GM23338 (cell line): ENCODE measurements around the gene SRGAP1. TPM values are rescaled to one million over a fixed set of nuclear protein-coding genes. Genes with fewer than 3 reads are reported as not detected.

Experiments used
- ATAC-seq: fragments of 200-7000 bp; cut with Tn5 transposase; 3 replicates; pipeline ENCODE4 v1.9.1; 2020
- DNase-seq: peaks from one replicate; pipeline ENCODE4 v3.0.0-alpha.2; 2015; ENCODE audit warnings: low spot score
- H2AFZ ChIP-seq: fragments of 200-600 bp; sonication (generic); 2 replicates; pipeline ENCODE4 v1.8.0; 2016; ENCODE audit warnings: antibody characterized with exemption, mild to moderate bottlenecking, moderate library complexity
- H3F3A ChIP-seq: fragments of 200-600 bp; sonication (generic); replicated peaks from 2 replicates; pipeline ENCODE4 v1.8.0; 2017; ENCODE audit warnings: antibody characterized with exemption, mixed run types, low read depth
- H3K27ac ChIP-seq: fragments of 200-600 bp; sonication (generic); 2 replicates; pipeline ENCODE4 v1.6.1; 2016; ENCODE audit warnings: low read depth
- H3K27me3 ChIP-seq: fragments of 200-600 bp; sonication (generic); 2 replicates; pipeline ENCODE4 v1.8.0; 2016; ENCODE audit warnings: mild to moderate bottlenecking, mixed run types, moderate library complexity; ENCODE audit not compliant: insufficient read depth
- H3K36me3 ChIP-seq: fragments of 200-600 bp; sonication (generic); 2 replicates; pipeline ENCODE4 v1.8.0; 2016; ENCODE audit warnings: mild to moderate bottlenecking; ENCODE audit not compliant: insufficient read depth
- H3K4me1 ChIP-seq: fragments of 200-600 bp; sonication (generic); 2 replicates; pipeline ENCODE4 v1.8.0; 2016; ENCODE audit warnings: mild to moderate bottlenecking, moderate library complexity; ENCODE audit not compliant: insufficient read depth
- H3K4me2 ChIP-seq: fragments of 200-600 bp; sonication (generic); 2 replicates; pipeline ENCODE4 v1.7.1; 2017; ENCODE audit warnings: mixed run types
- H3K4me3 ChIP-seq: fragments of 200-600 bp; sonication (generic); 2 replicates; pipeline ENCODE4 v1.6.1; 2016; ENCODE audit warnings: mixed run types
- H3K79me2 ChIP-seq: fragments of 200-600 bp; sonication (generic); replicated peaks from 2 replicates; pipeline ENCODE4 v1.8.0; 2017; ENCODE audit warnings: mild to moderate bottlenecking; ENCODE audit not compliant: insufficient read depth
- H3K9me2 ChIP-seq: fragments of 200-600 bp; sonication (generic); 2 replicates; pipeline ENCODE4 v1.8.0; 2017; ENCODE audit not compliant: insufficient read depth
- H4K20me1 ChIP-seq: fragments of 200-600 bp; sonication (generic); replicated peaks from 2 replicates; pipeline ENCODE4 v1.8.0; 2017; ENCODE audit warnings: mild to moderate bottlenecking; ENCODE audit not compliant: insufficient read depth
- H3K27ac Mint-ChIP-seq: 2 replicates; pipeline ENCODE4 v1.8.0; 2020; ENCODE audit warnings: inconsistent platforms, mild to moderate bottlenecking, moderate library complexity, mixed read lengths
- H3K27me3 Mint-ChIP-seq: 3 replicates; pipeline ENCODE4 v1.8.0; 2022; ENCODE audit warnings: low read depth, mild to moderate bottlenecking, moderate library complexity, mixed read lengths, inconsistent platforms; ENCODE audit not compliant: insufficient read depth, poor library complexity
- H3K36me3 Mint-ChIP-seq: 3 replicates; pipeline ENCODE4 v1.8.0; 2021; ENCODE audit warnings: low read depth, mild to moderate bottlenecking, inconsistent platforms, moderate library complexity, mixed read lengths
- H3K4me1 Mint-ChIP-seq: 3 replicates; pipeline ENCODE4 v1.8.0; 2020; ENCODE audit warnings: mild to moderate bottlenecking, inconsistent platforms, mixed read lengths
- H3K4me3 Mint-ChIP-seq: 3 replicates; pipeline ENCODE4 v1.8.0; 2021; ENCODE audit warnings: moderate library complexity, mild to moderate bottlenecking, inconsistent platforms, mixed read lengths
- H3K9me3 Mint-ChIP-seq: 3 replicates; pipeline ENCODE4 v1.8.0; 2020; ENCODE audit warnings: moderate library complexity, mild to moderate bottlenecking, inconsistent platforms, mixed read lengths
- CREB1 ChIP-seq: fragments of 250-450 bp; sonication (Bioruptor Pico); IDR thresholded peaks from 2 replicates; pipeline ENCODE4 v1.5.0; 2020; ENCODE audit warnings: low read depth, mild to moderate bottlenecking, moderate library complexity
- CTCF ChIP-seq, 2 experiments: fragments of 200-600 bp in 1 of 2; sonication (generic) in 1 of 2; conservative IDR thresholded peaks; 2 replicates each; pipeline versions ENCODE4 v1.5.1 to v1.6.1; 2016 to 2017; ENCODE audit warnings: antibody characterized with exemption in 2 of 2, low read depth in 2 of 2, mild to moderate bottlenecking in 2 of 2, moderate library complexity in 1 of 2
- ETS1 ChIP-seq: IDR thresholded peaks from 2 replicates; pipeline ENCODE4 v1.6.1; 2016; ENCODE audit warnings: antibody characterized with exemption
- EZH2 ChIP-seq: fragments of 200-600 bp; sonication (generic); IDR thresholded peaks from one replicate; pipeline ENCODE4 v1.8.0; 2017; ENCODE audit warnings: antibody characterized with exemption, mild to moderate bottlenecking, low read depth; ENCODE audit not compliant: unreplicated experiment
- EZH2phosphoT487 ChIP-seq: fragments of 200-600 bp; sonication (generic); IDR thresholded peaks from one replicate; pipeline ENCODE4 v1.8.1; 2018; ENCODE audit warnings: antibody characterized with exemption; ENCODE audit not compliant: unreplicated experiment
- JUNB ChIP-seq: IDR thresholded peaks from one replicate; pipeline ENCODE4 v1.6.1; 2016; ENCODE audit warnings: antibody characterized with exemption; ENCODE audit not compliant: unreplicated experiment
- NANOG ChIP-seq: IDR thresholded peaks from 2 replicates; pipeline ENCODE4 v1.6.1; 2016; ENCODE audit warnings: antibody characterized with exemption, borderline replicate concordance
- POLR2AphosphoS5 ChIP-seq: IDR thresholded peaks from 2 replicates; pipeline ENCODE4 v1.6.1; 2016; ENCODE audit warnings: antibody characterized with exemption, low read depth
- REST ChIP-seq: IDR thresholded peaks from one replicate; pipeline ENCODE4 v1.6.1; 2018; ENCODE audit warnings: antibody characterized with exemption; ENCODE audit not compliant: unreplicated experiment
- STAT1 ChIP-seq: IDR thresholded peaks from one replicate; pipeline ENCODE4 v1.6.1; 2016; ENCODE audit warnings: antibody characterized with exemption; ENCODE audit not compliant: unreplicated experiment
- ZNF114 ChIP-seq: fragments of 250-450 bp; sonication (Bioruptor Pico); IDR thresholded peaks from 2 replicates; pipeline ENCODE4 v1.5.0; 2020; ENCODE audit warnings: mild to moderate bottlenecking, moderate library complexity
- ZNF331 ChIP-seq: fragments of 250-450 bp; sonication (Bioruptor Pico); IDR thresholded peaks from 2 replicates; pipeline ENCODE4 v1.5.0; 2020; ENCODE audit warnings: low read depth, mild to moderate bottlenecking, moderate library complexity
- ZNF462 ChIP-seq: fragments of 250-450 bp; sonication (Bioruptor Pico); IDR thresholded peaks from 2 replicates; pipeline ENCODE4 v1.5.0; 2020; ENCODE audit warnings: mild to moderate bottlenecking, moderate library complexity
- polyA plus RNA-seq: library from polyadenylated mRNA; unstranded; fragments of >200 nt; fragmentation: Nextera tagmentation; extraction: Ambion mirVana; gene quantifications from 2 replicates; pipeline ENCODE4 v1.2.1, GENCODE V29; 2016
- total RNA-seq: library from RNA; depleted of rRNA; stranded (reverse); fragments of >200 nt; shearing (Covaris generic); gene quantifications from 2 replicates; pipeline ENCODE4 v1.2.3, GENCODE V29; 2014

SRGAP1 gene
- total and polyA plus RNA-seq, 2 experiments from 2014 or later: 6.1 to 8.1 TPM

GRCh38 chr12:64029013-64029857, 184.7 kb downstream of the SRGAP1 start:
- H3F3A ChIP-seq: no peaks in the 10 kb centered on the region
- Mint-ChIP-seq H3K27ac (no peak overlapping the region), H3K27me3 (no peaks in the 10 kb centered on the region), H3K4me1 (0 out of 3 replicates have a peak, but pooled peaks cover 2% of the 10 kb centered on the region), H3K36me3 (peaks cover 24% of the 10 kb centered on the region), H3K4me3 (no peak overlapping the region), H3K9me3 (peaks cover 26% of the 10 kb centered on the region)
- no peak overlapping the region for H3K27ac ChIP-seq
- H3K27me3 ChIP-seq: no peaks in the 10 kb centered on the region
- TF ChIP-seq POLR2AphosphoS5 (no peak), STAT1 (no peak), ETS1 (no peak), REST (no peak), EZH2 (no peak), ZNF114 (CRISPR knock-in tag) (no peak), CREB1 (no peak), CTCF (conservative IDR thresholded peaks at IDR 0.05; ENCODE audit: low read depth in 2 of 2) (no peak), ZNF331 (CRISPR knock-in tag) (no peak), ZNF462 (CRISPR knock-in tag) (no peak), JUNB (no peak), NANOG (no peak), EZH2phosphoT487 (no peak)
- DNase-seq (no peak), ATAC-seq (no peak)
- no peaks in the 10 kb centered on the region for H4K20me1 ChIP-seq
- H3K4me2 ChIP-seq: no peak overlapping the region
- H3K4me3 ChIP-seq: no peak overlapping the region
- H3K79me2 ChIP-seq: no peaks in the 10 kb centered on the region
- peaks cover 5% of the 10 kb centered on the region; the same call in 1 of the 2 replicates for H3K9me2 ChIP-seq
- H3K36me3 ChIP-seq: no peaks in the 10 kb centered on the region
- no peaks in the 10 kb centered on the region for H3K4me1 ChIP-seq
- no peak overlapping the region for H2AFZ ChIP-seq
